ENCODE measurements around the gene SLC40A1.

The SLC40A1 gene

GRCh38 chr2:189595417-189595816 lies 14.8 kb upstream of the SLC40A1 start:
- no peak for DNase-seq

DNA sequence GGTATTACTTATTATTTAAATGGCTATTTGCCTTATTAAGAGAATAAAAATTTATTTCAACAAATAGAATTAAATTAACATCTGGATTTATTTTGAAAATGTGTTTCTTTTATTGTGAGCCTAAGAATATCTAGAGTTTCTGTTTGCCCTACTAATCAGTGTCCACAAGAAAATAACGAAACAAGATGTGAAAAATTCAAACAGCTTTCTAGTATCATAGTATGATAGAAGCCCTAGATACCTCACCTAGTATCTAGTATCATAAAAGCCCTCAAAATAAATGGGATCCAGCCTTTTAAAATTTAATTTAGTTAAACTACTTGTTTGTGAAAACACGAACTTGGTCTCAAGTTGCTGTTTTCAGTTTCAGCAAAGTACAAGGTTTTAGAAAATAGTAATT lies 13.7 kb upstream of the SLC40A1 start:
- no peak for DNase-seq

DNA sequence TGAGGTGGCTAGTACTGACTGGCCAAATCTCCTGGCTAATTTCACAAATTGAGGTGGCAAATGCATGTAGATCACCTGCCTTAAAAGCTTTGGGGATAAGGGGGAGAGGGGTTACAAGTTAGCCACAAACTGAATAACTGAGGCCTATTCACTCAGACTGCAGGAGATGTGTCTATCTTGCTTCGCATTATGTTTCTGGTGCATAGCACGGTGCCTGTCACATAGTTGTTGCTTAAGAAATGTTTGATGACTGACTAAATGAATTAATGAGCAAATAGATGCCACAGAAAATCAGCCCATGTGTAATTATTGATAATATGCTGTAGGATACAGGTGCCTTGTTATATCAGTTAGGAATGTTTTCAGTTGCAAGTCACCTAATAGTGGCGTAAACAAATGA lies 12.5 kb upstream of the SLC40A1 start:
- no peak for DNase-seq

- no peak for DNase-seq
Observed at GRCh38 chr2:189592353-189592984, 11.9 kb upstream of the SLC40A1 start.

DNA sequence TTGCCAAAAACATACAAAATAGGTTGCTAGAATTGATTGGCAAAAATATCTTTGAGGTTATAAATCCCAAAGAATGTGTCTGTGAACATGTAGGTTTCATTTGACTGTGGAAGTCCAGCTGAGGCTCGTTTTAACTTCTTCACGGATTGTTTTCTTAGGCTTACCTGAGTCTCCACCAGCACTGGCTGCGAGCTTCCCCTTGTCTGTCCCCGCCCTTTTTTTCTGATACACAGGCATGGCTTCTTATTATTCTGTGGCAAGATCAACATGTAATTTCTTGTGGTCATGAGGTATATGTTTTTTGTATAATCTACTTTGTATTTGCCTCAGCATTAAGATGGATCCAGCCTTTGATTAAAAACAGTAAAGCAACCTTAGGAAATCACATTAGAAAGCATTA lies 7.2 kb upstream of the SLC40A1 start:
- no peak for DNase-seq

DNA sequence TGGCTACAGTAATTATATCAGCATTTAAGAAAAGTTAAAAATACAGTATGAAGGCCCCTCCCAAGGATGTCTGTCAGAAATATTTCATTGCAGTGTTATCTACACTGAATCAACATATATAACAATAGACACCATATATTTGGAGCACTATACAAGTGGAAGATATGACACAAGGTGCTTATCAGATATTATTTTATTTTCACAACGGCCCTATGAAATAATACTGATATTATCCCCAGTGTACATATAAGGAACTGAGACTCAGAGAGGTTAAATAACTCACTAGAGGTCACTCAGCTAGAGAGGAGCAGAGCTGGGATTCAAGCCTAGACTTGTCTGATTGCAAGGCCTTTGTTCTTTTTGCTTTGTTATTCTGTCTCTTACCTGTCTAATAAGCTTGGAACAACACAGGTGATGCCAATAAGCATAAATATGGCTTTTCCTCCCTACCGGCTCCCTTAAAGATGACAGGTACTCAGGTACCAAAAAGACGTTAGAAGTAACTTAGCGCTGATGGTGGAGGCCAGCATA lies 4.7 kb upstream of the SLC40A1 start:
- DNase-seq: no peak

GRCh38 chr2:189584686-189585085 lies 4.1 kb upstream of the SLC40A1 start:
- DNase-seq: no peak

DNA sequence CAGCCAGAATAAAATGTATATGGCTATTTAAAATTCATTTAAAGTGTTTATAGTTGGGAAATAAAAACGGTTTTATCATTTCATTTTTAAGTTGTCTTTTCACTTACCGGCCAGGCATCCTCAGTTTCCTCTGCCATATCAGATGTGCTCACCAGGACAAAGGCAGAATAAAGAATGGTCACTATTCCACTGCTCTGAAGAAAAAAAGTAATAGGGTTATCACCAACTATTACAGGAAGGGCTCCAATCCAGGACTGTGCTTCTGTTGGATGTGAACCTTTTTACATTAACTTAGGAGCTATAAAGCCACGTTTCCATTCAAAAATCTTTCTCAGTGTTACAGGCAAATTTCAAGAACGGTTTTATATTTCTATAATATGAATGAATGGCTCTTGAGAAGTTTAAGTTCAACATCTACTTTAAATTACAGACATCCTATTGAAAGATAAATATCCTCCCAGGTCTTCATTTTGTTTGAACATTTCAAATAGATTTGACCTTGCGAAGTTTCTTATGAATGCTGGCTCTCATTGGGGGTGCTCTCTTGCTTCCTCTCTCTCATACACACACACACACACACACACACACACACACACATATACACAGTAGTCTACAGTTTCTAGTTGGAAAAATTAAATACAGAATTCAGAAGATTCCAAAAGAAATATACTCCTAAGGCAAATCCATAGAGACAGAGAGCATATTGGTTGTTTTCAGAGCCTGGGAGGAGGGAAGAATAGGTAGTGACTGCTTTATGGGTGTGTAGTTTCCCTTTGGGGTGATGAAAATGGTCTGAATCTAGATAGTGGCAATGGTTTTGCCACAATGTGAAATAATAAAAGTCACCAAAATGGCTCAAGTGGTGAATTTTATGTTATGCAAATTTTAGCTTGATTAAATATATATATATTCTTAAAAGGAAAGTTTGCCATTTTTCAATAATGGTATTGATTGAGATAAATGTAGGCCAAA lies 2.9 kb upstream of the SLC40A1 start:
- no peak for DNase-seq

DNA sequence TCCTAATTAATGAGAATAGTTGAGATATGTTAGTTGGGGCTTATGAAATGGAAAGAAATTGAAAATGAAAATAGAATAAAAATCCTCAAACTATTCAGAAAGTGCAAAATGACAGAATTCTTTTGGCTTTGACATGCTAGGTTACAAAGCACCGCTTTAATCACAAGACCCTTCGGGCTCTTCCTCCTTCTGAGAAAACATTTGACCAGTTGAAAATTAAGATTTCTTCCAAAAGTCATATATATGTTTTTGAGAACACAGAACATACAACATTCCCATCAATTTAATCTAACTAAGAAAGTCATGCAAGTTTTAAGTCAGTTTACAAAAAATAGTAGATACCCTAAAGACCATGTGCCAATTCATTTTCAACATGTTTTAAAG lies 2.2 kb upstream of the SLC40A1 start:
- no peak for DNase-seq

GRCh38 chr2:189582140-189582808 lies 1.7 kb upstream of the SLC40A1 start:
- no peak for DNase-seq

DNA sequence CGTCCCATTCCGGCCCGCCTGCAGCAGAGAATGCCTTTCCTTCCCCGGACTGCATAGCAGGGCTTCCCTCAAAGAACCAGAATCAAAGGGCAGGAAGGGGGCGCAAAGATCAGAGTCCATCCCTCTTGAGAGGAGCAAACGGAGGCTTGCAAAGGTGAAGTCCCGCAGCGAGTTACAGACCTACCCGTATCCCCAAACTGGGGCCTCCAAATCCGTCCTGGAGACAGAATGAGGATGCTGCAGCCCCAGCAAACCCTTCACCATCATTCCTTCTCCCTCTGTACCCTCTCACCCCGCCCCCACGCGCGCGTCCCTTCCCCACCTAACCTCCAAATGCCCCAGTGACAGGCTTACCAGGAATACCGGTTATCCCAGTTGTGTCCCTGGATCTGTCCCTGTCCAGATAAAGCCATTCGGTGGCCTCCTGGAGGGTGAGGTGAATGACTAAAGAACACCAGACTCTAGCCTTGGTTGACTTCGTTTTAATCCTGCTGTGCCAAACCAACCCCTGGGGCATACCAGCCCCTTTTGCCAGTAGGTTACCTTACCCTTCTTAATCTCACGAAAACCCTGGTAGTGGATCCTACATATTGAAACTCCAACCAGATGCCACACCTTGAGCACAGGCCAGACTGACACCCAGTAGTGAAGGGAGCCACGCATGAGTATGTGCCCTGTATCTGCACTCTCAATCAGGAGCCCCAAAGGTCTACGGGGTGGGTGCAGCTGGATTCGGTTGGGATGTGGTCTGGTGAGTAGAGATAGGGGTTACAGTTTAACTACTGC lies 961 bp upstream of the SLC40A1 start:
- DNase-seq: no peak

GRCh38 chr2:189580241-189580651 lies 340 bp downstream of the SLC40A1 start:
- DNase-seq: no peak

- no peak for DNase-seq
Observed at GRCh38 chr2:189579585-189580186, 900 bp downstream of the SLC40A1 start.

GRCh38 chr2:189578272-189578950 lies 2.2 kb downstream of the SLC40A1 start:
- DNase-seq: no peak

DNA sequence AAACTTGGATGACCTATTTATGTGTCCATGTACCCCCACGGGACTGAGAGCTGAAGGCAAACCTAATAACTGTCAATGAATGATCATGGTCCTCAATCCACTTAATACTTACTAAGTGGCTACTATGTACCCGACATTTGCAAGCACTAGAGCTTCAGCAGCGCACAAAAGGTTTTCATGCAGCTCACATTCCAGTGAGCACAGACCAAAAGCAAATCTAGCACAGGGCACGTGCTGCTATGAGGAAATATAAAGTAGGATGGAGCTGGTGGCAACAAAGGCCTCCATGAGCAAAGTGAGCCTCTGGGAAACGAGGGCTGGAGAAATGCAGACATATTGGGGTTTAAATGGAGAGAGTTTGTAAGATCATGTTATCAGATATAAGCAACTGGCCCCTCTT lies 3.5 kb downstream of the SLC40A1 start:
- no peak for DNase-seq

- DNase-seq: no peak
Observed at GRCh38 chr2:189576396-189576795, 4.2 kb downstream of the SLC40A1 start.

- DNase-seq: no peak
Observed at GRCh38 chr2:189574793-189575475, 5.7 kb downstream of the SLC40A1 start.

GRCh38 chr2:189570570-189571031 lies 10.0 kb downstream of the SLC40A1 start:
- DNase-seq: no peak

GRCh38 chr2:189569295-189569910 lies 11.2 kb downstream of the SLC40A1 start:
- no peak for DNase-seq

DNA sequence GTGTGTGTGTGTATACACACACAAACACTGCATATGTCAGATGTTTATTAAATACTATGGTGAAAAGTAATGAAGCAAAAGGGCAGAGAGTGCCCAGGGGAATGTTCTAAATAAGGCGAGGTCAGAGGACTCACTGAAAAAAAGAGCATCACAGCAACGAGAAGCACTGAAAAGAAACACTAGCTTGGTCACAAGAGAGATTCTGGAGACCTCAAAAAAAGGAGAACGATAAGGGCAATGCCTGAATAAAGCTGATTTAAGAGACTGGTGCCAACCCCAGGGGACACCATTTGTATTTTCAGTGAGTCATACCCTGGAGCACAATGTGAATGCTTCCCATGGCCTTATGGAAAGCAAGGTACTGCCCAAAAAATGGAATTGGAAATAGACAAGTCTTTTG lies 14.5 kb downstream of the SLC40A1 start:
- no peak for DNase-seq

Measured in SW 1271 (cell line).